ENCODE data around the gene CENPO.

GRCh38 chr2:24830351-24830750, 37.1 kb downstream of the CENPO start:
- TF ChIP-seq CTCF (IDR thresholded peaks at IDR 0.05) (no peak), E2F5 (CRISPR knock-in tag; IDR thresholded peaks at IDR 0.05) (no peak), ZNF232 (CRISPR knock-in tag; IDR thresholded peaks at IDR 0.05) (no peak), SP1 (CRISPR knock-in tag; conservative IDR thresholded peaks at IDR 0.05) (no peak), TEAD4 (CRISPR knock-in tag; IDR thresholded peaks at IDR 0.05) (no peak), SMAD4 (CRISPR knock-in tag; IDR thresholded peaks at IDR 0.05) (no peak), USF1 (CRISPR knock-in tag; IDR thresholded peaks at IDR 0.05) (no peak), SOX15 (CRISPR knock-in tag; IDR thresholded peaks at IDR 0.05) (no peak), CREB1 (CRISPR knock-in tag; IDR thresholded peaks at IDR 0.05) (no peak)
